ENCODE results near the gene PSMB9. TPM values are rescaled to one million over a fixed set of nuclear protein-coding genes. Genes with fewer than 3 reads are reported as not detected.

PSMB9 gene
- total and polyA plus RNA-seq, 9 of the 15 experiments (the other 6 are each of a cell fraction or from before 2014, with no cell fraction given) = 1.1 to 3.7 (median 2.4) TPM

- TF ChIP-seq ZNF609 (CRISPR knock-in tag; IDR thresholded peaks at IDR 0.05; ENCODE audit: borderline replicate concordance) (no peak), SIRT6 (IDR thresholded peaks at IDR 0.05; ENCODE audit: low read depth, low read length) (no peak), TRIM24 (IDR thresholded peaks at IDR 0.05) (no peak), ZNF518B (CRISPR knock-in tag; IDR thresholded peaks at IDR 0.05) (no peak), NFIX (CRISPR knock-in tag; IDR thresholded peaks at IDR 0.05; ENCODE audit: low read depth) (no peak), ZKSCAN3 (CRISPR knock-in tag; IDR thresholded peaks at IDR 0.05) (no peak), ZNF77 (CRISPR knock-in tag; IDR thresholded peaks at IDR 0.05) (no peak), ZNF280A (IDR thresholded peaks at IDR 0.05; ENCODE audit: low read depth, partially characterized antibody) (no peak), ETV5 (CRISPR knock-in tag; IDR thresholded peaks at IDR 0.05; ENCODE audit: low read depth) (no peak; the same call in 1 of the 2 replicates), PURB (CRISPR knock-in tag; IDR thresholded peaks at IDR 0.05; ENCODE audit: low read depth) (no peak), ZSCAN29 (IDR thresholded peaks at IDR 0.05) (no peak), MCM3 (IDR thresholded peaks at IDR 0.05) (no peak), PHF8 (IDR thresholded peaks at IDR 0.05; ENCODE audit: borderline replicate concordance, low read length) (peak; percentile 80; the same call in 1 of the 2 replicates), FOXM1 (IDR thresholded peaks at IDR 0.05; ENCODE audit: low read depth) (peak; percentile 57; the same call in 1 of the 2 replicates), FOXM1 (CRISPR knock-in tag; IDR thresholded peaks at IDR 0.05; ENCODE audit: low read depth) (no peak), GTF2F1 (IDR thresholded peaks at IDR 0.05; ENCODE audit: low read depth, low read length) (peak; percentile 91; the same call in 1 of the 2 replicates), YBX1 (IDR thresholded peaks at IDR 0.05) (no peak), POLR3A (IDR thresholded peaks at IDR 0.05; ENCODE audit: borderline replicate concordance, extremely low read depth, insufficient read depth, insufficient read length) (no peak)
Measured at GRCh38 chr6:32853541-32854375, at the start of gene PSMB9, which contains the start of gene TAP1 (continued).

Measured in K562 (cell line).